Effector memory CD8-positive, alpha-beta T cell (primary cell): ENCODE data around the gene OR4K17.
"Not testable (repeated sequence)": the region's sequence is repeated elsewhere in the genome, so short reads cannot be mapped to it uniquely, and the experiment has no call there.

Source experiments
- ATAC-seq: fragments of 150-1000 bp; cut with Tn5 transposase; replicated peaks from 2 replicates; pipeline ENCODE4 v1.10.0; 2021; ENCODE audit warnings: mild to moderate bottlenecking, moderate library complexity
- DNase-seq, 3 experiments: peaks; one replicate each; pipeline ENCODE4 v3.0.0; 2021
- H3K27ac Mint-ChIP-seq, 2 donors: one replicate each; pipeline ENCODE4 v1.8.0; 2022; ENCODE audit warnings: mild to moderate bottlenecking in 2 of 2, mixed read lengths in 2 of 2, moderate library complexity in 2 of 2
- H3K27me3 Mint-ChIP-seq, 2 donors: one replicate each; pipeline ENCODE4 v1.8.0; 2022; ENCODE audit warnings: mixed read lengths in 2 of 2
- H3K36me3 Mint-ChIP-seq: one replicate; pipeline ENCODE4 v1.8.0; 2022; ENCODE audit warnings: mild to moderate bottlenecking, moderate library complexity, mixed read lengths; ENCODE audit not compliant: insufficient read depth
- H3K4me1 Mint-ChIP-seq, 2 donors: one replicate each; pipeline ENCODE4 v1.8.0; 2022; ENCODE audit warnings: low read depth in 2 of 2, mixed read lengths in 2 of 2
- H3K4me3 Mint-ChIP-seq, 2 donors: one replicate each; pipeline ENCODE4 v1.8.0; 2022; ENCODE audit warnings: mild to moderate bottlenecking in 2 of 2, mixed read lengths in 2 of 2, moderate library complexity in 2 of 2
- H3K9me3 Mint-ChIP-seq, 2 donors: one replicate each; pipeline ENCODE4 v1.8.0; 2022; ENCODE audit warnings: mixed read lengths in 2 of 2
- total RNA-seq, 9 experiments: gene quantifications; one replicate each; lab custom pipeline; 2026; lab: John Stamatoyannopoulos, UW

Gene OR4K17, protein sequence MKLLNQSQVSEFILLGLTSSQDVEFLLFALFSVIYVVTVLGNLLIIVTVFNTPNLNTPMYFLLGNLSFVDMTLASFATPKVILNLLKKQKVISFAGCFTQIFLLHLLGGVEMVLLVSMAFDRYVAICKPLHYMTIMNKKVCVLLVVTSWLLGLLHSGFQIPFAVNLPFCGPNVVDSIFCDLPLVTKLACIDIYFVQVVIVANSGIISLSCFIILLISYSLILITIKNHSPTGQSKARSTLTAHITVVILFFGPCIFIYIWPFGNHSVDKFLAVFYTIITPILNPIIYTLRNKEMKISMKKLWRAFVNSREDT
- total RNA-seq, result 0 to 0.11 (median 0) reads per million in 9 experiments

DNA sequence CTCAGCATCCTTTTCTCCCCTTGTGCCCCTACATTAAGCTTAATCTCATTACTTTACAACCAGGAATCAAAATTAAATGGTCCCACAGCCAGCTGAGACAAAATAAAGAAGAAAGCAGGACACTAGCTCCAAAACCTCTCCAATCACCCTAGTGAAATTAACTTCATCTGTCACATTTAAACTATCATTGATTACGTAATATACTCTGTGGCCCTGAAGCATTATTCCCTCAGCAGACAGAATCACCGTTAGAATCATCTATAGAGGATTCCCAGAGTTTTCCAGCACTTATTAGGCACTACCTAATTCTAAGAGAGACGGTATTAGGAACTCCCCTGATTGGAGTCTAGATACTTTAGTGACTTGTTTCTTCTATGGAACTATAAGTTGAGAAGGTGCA lies at the start of gene OR4K17:
OR4K17 (plus strand) TSS at position 302 of the 400 bp plus-strand sequence. CDS start 6,761 bp downstream, outside the sequence.
- DNase-seq, result no peak
- peaks cover 0 to 5% of the 10 kb centered on the region in 2 donors for H3K27me3 Mint-ChIP-seq
- no peak within 1 kb of the TSS for H3K27ac Mint-ChIP-seq
- no peak for ATAC-seq
- peaks cover under 1% of the 10 kb centered on the region for H3K36me3 Mint-ChIP-seq
- no peak within 1 kb of the TSS for H3K4me3 Mint-ChIP-seq
- H3K9me3 Mint-ChIP-seq, result no peaks in the 10 kb centered on the region
- no peaks in the 10 kb centered on the region for H3K4me1 Mint-ChIP-seq

DNA sequence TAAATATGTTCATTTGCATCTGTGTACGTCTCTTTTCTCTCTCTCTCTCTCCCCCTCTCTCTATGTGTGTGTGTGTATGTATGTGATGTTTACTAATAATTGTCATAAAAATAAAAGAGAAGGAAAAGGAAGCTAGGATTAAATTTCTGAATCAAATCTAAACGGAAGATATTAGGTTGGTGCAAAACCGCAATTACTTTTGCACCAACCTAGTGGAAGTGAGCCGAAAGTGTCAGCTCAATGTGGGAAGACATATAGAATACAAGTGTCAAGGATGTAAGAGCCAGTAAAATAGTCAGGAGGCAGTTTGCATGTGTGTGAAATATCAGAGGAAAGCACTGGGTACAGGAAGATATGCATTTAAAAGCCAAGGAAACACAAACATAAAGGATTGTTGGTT lies 18.5 kb upstream of the OR4K17 start:
- Mint-ChIP-seq H3K27ac (no peak overlapping the region), H3K4me1 (peaks cover 1 to 4% of the 10 kb centered on the region in 2 donors), H3K4me3 (no peak overlapping the region), H3K9me3 (no peaks in the 10 kb centered on the region), H3K36me3 (no peaks in the 10 kb centered on the region), H3K27me3 (no peaks in the 10 kb centered on the region)
- no peak for ATAC-seq
- no peak for DNase-seq

DNA sequence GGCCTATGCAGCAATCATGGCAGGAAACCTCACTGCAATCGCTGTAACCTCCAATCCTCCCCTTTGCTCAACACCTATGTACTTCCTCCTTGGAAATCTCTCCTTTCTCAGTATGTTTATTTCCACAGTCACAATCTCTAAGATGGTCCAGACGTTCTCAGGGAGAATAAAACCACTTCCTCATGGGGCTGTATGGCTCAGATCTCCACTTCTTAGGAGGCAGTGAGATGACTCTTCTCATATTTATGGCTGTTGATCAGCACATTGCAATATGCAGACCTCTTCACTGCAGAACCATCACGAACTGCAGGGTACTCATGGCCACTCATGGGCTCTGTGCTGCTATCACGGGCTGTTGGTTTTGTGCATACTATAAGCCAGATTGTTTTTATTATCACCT lies 17.1 kb upstream of the OR4K17 start:
- no peak for DNase-seq
- Mint-ChIP-seq H3K4me1 (peaks cover 1 to 4% of the 10 kb centered on the region in 2 donors), H3K9me3 (no peaks in the 10 kb centered on the region), H3K36me3 (no peaks in the 10 kb centered on the region), H3K27ac (no peak overlapping the region), H3K27me3 (peaks cover 0 to 1% of the 10 kb centered on the region in 2 donors), H3K4me3 (no peak overlapping the region)
- no peak for ATAC-seq

DNA sequence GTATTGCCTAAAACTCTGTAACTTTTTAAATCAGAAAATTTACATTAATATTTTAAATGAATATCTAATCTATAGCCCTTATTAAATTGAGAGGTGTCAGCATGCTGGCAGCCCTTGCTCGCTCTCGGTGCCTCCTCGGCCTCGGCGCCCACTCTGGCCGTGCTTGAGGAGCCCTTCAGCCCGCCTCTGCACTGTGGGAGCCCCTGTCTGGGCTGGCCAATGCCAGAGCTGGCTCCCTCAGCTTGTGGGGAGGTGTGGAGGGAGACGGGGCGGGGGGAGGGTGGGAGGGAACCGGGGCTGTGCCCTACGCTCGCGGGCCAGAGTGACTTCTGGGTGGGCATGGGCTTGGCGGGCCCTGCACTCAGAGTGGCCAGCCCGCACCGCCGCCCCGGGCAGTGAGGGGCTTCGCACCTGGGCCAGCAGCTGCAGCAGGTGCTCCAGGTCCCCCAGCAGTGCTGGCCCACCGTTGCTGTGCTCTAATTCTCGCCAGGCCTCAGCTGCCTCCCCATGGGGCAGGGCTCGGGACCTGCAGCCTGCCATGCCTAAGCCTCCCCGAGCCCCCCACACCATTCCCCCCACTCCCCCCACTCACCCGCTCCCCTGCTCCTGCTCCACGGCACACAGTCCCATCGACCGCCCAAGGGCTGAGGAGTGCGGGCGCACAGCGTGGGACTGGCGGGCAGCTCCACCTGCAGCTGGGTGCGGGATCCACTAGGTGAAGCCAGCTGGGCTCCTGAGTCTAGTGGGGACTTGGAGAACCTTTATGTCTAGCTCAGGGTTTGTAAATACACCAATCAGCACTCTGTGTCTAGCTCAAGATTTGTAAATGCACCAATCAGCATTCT lies 11.4 kb upstream of the OR4K17 start:
- not testable (repeated sequence) for H3K4me3 Mint-ChIP-seq, H3K4me1 Mint-ChIP-seq, H3K36me3 Mint-ChIP-seq, ATAC-seq, DNase-seq, H3K9me3 Mint-ChIP-seq, H3K27ac Mint-ChIP-seq
- H3K27me3 Mint-ChIP-seq, result peaks cover 13 to 30% of the 10 kb centered on the region in 2 donors

- Mint-ChIP-seq H3K4me1 (no peaks in the 10 kb centered on the region), H3K36me3 (peaks cover 4% of the 10 kb centered on the region), H3K27me3 (no peaks in the 10 kb centered on the region), H3K9me3 (no peaks in the 10 kb centered on the region), H3K4me3 (no peak overlapping the region), H3K27ac (no peak overlapping the region)
- no peak for ATAC-seq
- no peak for DNase-seq
Observed at GRCh38 chr14:20112321-20112720, 1.8 kb downstream of the OR4K17 start.

GRCh38 chr14:20116748-20117147 lies 6.2 kb downstream of the OR4K17 start:
- Mint-ChIP-seq H3K27ac (no peak overlapping the region), H3K4me3 (no peak overlapping the region), H3K9me3 (peaks cover 12 to 24% of the 10 kb centered on the region in 2 donors), H3K36me3 (peaks cover 4% of the 10 kb centered on the region), H3K27me3 (peaks cover 11 to 16% of the 10 kb centered on the region in 2 donors), H3K4me1 (no peaks in the 10 kb centered on the region)
- ATAC-seq (no peak), DNase-seq (no peak)

DNA sequence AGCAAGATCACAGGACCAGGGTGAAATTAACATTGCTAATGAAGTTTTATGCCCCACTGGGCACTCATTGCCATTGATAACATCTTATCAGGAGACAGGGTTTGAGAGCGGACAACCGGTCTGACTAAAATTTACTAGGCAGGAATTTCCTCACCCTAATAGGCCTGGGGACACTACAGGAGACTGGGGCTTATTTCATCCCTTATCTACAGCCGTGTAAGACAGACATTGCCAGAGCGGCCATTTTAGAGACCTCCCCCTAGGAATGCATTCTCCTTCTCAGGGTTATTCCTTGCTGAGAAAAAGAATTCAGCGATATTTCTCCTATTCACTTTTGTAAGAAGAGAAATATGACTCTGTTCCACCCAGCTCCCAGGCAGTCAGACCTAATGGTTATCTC lies 8.3 kb downstream of the OR4K17 start:
- H3K4me3 Mint-ChIP-seq, result no peak overlapping the region
- peaks cover 12 to 24% of the 10 kb centered on the region in 2 donors for H3K9me3 Mint-ChIP-seq
- peaks cover 4% of the 10 kb centered on the region for H3K36me3 Mint-ChIP-seq
- ATAC-seq (no peak), DNase-seq (no peak)
- H3K27ac Mint-ChIP-seq, result no peak overlapping the region
- no peaks in the 10 kb centered on the region for H3K4me1 Mint-ChIP-seq
- H3K27me3 Mint-ChIP-seq, result peaks cover 11 to 31% of the 10 kb centered on the region in 2 donors

DNA sequence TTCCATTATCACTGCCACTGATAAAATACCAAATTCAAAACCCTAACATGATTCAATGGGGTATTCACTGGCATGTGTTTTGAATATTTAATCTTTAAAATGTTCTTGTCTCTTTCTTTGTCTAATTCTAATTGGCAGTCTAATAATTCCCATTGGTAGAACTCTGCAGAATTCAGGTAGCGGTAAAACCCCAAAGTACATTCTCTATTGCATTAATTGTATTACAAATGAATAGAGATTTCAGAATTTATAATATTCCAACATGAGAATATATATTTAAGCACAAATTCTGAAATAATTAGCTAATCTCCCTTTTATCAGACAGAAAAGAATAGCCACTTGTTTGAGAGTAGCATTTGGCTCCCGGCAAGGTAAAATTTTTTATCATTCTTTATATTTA lies 28.0 kb downstream of the OR4K17 start, which contains the start of gene OR4N5:
OR4N5 (plus strand) TSS at position 301 of the 400 bp plus-strand sequence. CDS start 4,916 bp downstream, outside the sequence.
- peaks cover 24 to 29% of the 10 kb centered on the region in 2 donors for H3K27me3 Mint-ChIP-seq

DNA sequence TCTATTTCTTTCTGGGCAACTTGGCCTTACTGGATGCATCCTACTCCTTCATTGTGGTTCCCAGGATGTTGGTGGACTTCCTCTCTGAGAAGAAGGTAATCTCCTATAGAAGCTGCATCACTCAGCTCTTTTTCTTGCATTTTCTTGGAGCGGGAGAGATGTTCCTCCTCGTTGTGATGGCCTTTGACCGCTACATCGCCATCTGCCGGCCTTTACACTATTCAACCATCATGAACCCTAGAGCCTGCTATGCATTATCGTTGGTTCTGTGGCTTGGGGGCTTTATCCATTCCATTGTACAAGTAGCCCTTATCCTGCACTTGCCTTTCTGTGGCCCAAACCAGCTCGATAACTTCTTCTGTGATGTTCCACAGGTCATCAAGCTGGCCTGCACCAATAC lies 33.4 kb downstream of the OR4K17 start:
- H3K27me3 Mint-ChIP-seq, result peaks cover 9 to 15% of the 10 kb centered on the region in 2 donors
- no peaks in the 10 kb centered on the region for H3K9me3 Mint-ChIP-seq

More for the DNA sequence above, 28.0 kb downstream of the OR4K17 start, which contains the start of gene OR4N5:
- Mint-ChIP-seq H3K9me3 (no peaks in the 10 kb centered on the region), H3K36me3 (no peaks in the 10 kb centered on the region), H3K4me3 (no peak within 1 kb of the TSS), H3K4me1 (no peaks in the 10 kb centered on the region), H3K27ac (no peak within 1 kb of the TSS)
- no peak for DNase-seq
- ATAC-seq, result no peak

GRCh38 chr14:20144820-20145219 lies 34.3 kb downstream of the OR4K17 start:
- no peak overlapping the region for H3K4me3 Mint-ChIP-seq
- no peaks in the 10 kb centered on the region for H3K4me1 Mint-ChIP-seq
- no peak for DNase-seq
- H3K36me3 Mint-ChIP-seq, result no peaks in the 10 kb centered on the region
- no peak for ATAC-seq
- H3K9me3 Mint-ChIP-seq, result no peaks in the 10 kb centered on the region
- H3K27ac Mint-ChIP-seq, result no peak overlapping the region
- H3K27me3 Mint-ChIP-seq, result peaks cover 15 to 17% of the 10 kb centered on the region in 2 donors

More for the DNA sequence above, 33.4 kb downstream of the OR4K17 start:
- Mint-ChIP-seq H3K36me3 (no peaks in the 10 kb centered on the region), H3K4me1 (no peaks in the 10 kb centered on the region), H3K4me3 (no peak overlapping the region), H3K27ac (no peak overlapping the region)
- ATAC-seq (no peak), DNase-seq (no peak)

- Mint-ChIP-seq H3K27ac (no peak overlapping the region), H3K27me3 (peaks cover 25 to 29% of the 10 kb centered on the region in 2 donors), H3K9me3 (peaks cover 9 to 18% of the 10 kb centered on the region in 2 donors), H3K4me3 (no peak overlapping the region), H3K36me3 (no peaks in the 10 kb centered on the region), H3K4me1 (no peaks in the 10 kb centered on the region)
- DNase-seq, result no peak
- ATAC-seq, result no peak
Observed at GRCh38 chr14:20164462-20164861, 53.9 kb downstream of the OR4K17 start.

DNA sequence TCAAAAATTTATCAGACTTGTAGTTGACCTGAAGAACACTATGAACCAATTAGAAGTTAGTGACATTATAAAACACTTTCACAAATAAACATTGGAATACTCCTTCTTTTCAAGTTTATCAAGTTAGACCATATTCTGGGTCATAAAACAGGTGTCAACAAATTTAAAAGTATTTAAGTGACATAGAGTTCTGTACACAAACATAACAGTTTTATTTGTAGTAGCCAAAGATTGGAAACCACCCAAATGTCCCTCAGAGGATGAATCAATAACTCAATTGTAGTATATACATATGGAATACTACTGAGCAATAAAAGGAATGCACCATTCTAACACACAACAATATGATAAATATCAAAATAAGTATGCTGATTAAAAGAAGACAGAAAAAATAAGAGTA lies 56.6 kb downstream of the OR4K17 start:
- H3K27ac Mint-ChIP-seq, result no peak overlapping the region
- no peak overlapping the region for H3K4me3 Mint-ChIP-seq
- no peaks in the 10 kb centered on the region for H3K4me1 Mint-ChIP-seq
- ATAC-seq, result no peak
- H3K36me3 Mint-ChIP-seq, result no peaks in the 10 kb centered on the region
- peaks cover 16 to 29% of the 10 kb centered on the region in 2 donors for H3K27me3 Mint-ChIP-seq
- H3K9me3 Mint-ChIP-seq, result peaks cover 9 to 18% of the 10 kb centered on the region in 2 donors
- DNase-seq, result no peak

GRCh38 chr14:20169852-20170251 lies 59.3 kb downstream of the OR4K17 start:
- not testable (repeated sequence) for H3K36me3 Mint-ChIP-seq, H3K9me3 Mint-ChIP-seq, ATAC-seq, H3K27ac Mint-ChIP-seq, H3K4me3 Mint-ChIP-seq, H3K4me1 Mint-ChIP-seq, DNase-seq
- H3K27me3 Mint-ChIP-seq, result peaks cover 10 to 27% of the 10 kb centered on the region in 2 donors
